NCI-H2196 (cell line): ENCODE results near the gene ENTPD5.
"Not testable (repeated sequence)": the region's sequence is repeated elsewhere in the genome, so short reads cannot be mapped to it uniquely, and the experiment has no call there.

Experiments
- DNase-seq: peaks from one replicate; lab custom pipeline; 2025; ENCODE audit not compliant: unreplicated experiment; lab: John Stamatoyannopoulos, UW

ENTPD5 gene

DNA sequence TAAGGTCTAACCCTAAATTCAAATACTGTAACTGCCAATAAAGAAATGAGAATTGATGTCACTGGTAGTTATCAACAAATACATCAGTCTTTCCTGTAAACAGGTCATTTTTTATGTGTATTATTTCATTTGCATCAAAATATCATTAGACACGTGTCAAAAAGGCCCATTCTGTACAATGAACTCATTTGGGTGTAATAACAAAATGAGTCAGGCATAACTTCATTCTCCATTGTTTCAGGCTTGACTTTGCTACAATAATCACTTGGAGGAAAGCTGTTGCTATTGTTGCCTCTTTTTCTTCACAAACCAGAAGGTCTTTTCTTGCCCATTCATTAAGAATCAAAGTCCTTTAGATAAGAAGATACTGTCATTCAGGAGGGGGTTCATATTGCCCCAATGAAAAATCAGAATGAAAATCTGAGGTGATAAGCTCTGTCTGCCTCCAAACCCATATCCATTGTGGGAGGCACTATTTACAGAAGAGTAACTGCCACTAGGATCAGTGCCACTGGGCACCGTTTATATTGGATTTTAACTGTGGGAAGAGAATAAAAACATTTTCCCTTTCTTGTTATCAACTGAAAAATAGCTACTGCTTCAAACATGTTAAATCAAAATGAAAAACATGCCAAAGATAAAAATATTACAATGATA is 10.1 kb downstream of the ENTPD5 start:
- no peak for DNase-seq

DNA sequence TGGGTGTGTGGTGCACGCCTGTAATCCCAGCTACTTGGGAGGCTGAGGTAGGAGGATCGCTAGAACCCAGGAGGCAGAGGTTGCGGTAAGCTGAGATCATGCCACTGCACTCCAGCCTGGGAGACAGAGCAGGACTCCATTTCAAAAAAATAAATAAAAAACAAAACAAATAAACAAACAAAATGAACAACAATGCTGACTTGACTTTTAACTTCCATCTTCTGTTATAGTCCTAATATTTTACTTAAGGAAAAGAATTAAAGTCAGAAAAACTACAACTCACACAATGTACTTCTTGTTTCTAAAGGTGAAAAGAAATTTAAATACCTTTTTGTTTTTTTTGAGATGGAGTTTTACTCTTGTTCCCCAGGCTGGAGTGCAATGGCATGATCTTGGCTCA is 13.4 kb downstream of the ENTPD5 start:
- not testable (repeated sequence) for DNase-seq

DNA sequence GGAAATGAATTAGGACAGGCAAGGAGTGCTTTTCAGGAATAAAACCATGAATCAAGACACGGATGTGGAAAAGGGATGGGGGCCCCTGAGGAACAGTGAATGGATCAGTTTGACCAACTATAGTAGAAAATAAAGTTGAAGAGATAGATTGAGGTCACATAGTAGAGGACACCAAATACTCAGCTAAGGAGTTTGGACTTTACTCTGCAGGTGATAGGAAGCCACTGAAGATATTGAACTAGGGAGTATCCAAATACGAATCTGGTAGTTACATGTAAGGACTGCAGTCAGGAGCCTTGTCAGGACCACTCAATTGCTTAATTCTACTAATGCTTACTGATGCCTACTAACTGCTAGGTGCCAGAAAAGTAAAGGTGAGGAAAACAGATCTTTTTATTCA is 20.4 kb downstream of the ENTPD5 start:
- no peak for DNase-seq

DNA sequence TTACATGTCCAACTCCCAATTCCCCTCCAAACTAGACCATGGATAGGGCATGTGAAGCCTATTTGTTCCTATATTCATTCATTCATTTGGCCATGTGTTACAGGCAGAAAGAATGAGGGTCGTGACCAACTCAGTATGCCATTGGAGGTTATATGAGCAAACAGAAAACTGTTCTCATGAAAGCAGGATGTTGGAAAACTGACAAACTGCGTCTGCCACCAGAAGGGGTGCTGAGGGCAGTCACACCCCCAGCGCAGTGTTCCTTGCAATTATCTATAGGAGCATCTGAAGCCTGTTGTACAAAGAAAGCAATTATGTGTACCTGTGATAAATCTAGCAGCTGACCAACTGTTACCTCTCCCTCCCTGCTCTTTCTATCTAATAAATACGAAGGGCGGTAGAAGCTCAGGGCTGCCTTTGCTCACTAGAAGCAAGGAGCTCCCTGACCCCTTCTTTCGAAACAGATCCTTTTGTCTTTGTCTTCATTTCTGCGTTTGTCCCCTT is 21.1 kb downstream of the ENTPD5 start:
- no peak for DNase-seq

DNA sequence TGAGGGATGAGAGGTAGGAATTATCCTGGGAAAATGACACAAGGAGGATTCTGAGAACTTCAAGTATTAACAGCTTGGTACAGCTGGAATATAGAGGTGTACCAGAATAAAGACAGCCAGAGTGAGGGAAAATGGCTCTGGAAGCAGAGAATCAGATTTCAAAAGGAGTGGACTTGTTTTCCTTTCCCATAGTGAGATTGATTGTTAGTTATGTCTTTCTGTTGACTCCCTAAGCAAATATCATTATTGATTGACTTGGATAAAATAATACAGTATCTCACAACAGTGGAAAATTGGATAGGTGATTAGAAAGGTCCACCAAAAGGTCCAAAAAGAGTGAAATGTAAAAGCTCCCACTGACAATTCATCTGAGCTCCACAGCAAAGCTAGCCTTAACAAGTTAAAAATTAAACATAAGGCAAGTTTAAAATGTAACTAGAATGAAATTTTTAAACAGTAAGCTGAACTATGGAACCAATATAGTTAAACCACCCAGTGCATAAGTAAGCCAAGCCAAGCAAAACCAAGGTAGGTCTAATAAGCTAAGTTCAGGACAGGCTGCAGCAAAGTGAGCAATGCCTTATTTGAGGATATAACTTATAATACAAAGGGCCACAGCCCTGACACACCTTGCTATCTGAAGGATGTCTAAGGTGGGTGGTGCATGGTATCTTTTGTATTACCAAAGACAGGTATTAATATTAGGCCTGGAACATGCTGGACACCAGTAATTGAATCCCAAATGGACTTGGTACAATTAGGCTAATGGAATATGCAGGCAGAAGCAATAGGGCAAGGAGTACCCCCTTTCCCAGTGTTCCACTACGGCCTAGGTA is 21.8 kb downstream of the ENTPD5 start:
- DNase-seq = no peak

DNA sequence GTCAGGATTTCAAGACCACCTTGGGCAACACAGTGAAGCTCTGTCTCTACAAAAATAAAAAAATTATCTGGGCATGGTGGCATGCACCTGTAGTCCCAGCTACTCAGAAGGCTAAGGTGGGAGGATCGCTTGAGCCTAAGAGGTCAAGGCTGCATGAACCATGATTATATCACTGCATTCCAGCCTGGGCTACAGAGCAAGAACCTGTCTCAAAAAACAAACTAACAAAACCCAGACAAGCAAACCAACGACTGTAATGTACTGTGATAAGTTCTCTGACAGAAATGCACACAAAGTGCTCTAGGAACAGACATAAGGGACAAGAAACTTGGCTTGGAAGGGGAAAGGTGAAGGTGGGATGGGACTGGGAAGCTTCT is 22.4 kb downstream of the ENTPD5 start:
- DNase-seq = no peak

DNA sequence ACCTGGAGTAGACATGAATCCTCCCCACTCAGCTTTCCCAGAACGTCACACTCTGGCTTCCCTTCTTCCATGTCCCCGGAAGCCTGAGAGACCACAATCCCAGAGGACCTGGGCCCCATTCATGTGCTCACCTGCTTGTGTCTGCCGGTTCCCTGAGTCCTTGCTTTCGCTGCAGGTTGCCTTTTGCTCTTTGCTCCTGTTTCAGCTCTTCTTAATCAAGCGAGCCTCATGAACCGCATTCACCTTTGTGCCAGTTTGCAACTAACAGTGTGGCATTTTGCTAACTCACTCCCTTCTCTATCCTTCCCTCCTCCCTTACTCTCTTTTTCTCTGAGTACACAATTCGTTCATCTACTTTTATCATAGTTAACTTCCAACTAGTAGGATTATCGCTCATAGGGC is 23.1 kb downstream of the ENTPD5 start:
- DNase-seq = no peak

DNA sequence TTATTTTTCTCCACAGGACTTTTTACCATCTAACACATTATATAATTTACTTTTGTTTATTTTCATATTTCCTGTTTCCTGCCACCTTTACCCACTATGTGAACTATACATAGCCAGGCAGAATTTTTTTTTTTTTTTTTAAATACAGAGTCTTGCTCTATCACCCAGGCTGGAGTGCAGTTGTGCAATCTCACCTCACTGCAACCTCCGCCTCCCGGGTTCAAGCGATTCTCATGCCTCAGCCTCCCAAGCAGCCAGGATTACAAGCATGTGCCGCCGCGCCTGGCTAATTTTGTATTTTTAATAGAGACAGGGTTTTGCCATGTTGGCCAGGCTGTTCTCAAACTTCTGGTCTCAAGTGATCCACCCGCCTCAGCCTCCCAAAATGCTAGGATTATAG is 24.2 kb downstream of the ENTPD5 start:
- DNase-seq = not testable (repeated sequence)

DNA sequence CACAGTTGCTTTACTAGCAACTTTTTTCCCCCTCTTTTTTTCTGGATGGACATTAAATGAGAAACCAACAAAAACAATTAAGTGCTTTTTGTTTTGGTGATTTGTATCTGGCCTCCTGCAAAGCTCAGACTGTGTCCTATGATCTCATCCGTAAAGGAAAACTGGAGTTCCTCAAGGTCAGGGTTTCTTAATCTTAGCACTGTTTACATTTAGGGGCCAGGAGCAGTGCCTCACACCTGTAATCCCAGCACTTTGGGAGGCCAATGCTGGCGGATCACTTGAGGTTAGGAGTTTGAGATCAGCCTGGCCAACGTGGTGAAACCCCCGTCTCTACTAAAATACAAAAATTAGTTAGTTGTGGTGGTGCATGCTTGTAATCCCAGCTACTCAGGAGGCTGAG is 28.0 kb downstream of the ENTPD5 start:
- DNase-seq = no peak

DNA sequence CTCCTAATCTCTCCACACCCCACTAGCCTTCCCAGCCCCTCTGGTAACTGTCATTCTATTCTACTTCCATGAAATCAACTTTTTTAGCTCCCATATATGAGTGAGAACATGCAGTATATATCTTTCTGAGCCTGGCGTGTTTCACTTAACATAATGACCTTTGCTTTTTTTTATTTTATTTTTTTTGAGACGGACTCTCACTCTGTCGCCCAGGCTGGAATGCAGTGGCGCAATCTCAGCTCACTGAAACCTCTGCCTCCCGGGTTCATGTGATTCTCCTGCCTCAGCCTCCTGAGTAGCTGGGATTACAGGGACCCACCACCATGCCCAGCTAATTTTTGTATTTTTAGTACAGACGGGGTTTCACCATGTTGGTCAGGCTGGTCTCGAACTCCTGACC is 30.4 kb downstream of the ENTPD5 start:
- not testable (repeated sequence) for DNase-seq

DNA sequence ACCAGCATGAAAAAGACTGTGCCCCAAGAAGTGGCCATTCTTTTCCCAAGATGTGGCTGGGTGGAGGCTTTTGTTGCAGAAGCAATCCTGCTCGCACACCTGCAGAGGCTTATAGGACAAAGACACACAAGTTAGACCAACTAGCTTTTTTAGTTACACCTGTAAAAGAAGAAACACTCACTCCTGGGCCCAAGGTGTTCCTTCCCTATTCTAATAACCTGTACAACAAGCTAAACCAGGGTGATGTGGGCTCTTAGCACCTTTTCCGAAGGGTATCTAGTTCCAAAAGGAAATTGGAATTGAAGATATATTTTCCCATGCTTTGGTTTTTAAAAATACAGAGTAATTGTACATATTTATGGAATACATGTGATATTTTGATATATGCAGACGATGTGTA is 31.0 kb downstream of the ENTPD5 start:
- no peak for DNase-seq

DNA sequence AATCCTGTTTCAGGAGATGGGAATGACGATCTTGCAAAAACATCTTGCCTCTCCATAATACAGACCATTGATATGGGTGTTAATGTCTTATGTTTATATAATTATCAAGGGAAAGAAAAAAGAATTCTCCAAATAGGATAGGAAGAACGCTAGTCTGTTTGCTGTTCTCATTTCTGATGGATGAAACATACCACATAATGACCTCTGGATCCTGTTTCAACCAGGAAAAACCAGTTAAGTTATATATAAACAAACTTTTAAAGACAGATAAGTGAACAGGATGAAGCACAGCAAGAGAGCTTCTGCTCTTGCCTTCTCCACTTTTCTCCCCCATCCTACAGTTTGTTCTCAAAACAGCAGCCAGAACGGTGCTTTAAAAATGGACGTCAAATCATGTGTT is 41.2 kb downstream of the ENTPD5 start:
- DNase-seq = no peak

DNA sequence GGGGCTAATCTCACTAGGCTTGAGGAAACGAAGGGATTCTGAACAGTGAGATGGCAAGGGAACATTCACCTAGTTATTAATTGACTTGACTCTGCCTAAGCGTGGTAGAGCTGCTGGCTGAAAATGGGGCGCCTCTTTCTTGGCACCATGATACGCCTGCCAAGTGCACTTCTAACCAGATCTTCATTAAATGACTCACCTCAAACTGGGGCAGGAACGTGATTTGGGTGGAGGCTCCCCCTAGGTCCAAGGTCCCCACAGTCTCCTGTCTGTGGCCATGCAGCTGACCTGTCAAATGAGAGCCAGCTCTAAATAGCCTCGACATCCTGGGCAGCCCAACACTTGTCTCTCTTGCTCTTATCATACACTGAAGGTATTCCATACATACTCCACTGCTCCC is 43.0 kb downstream of the ENTPD5 start:
- DNase-seq = no peak

DNA sequence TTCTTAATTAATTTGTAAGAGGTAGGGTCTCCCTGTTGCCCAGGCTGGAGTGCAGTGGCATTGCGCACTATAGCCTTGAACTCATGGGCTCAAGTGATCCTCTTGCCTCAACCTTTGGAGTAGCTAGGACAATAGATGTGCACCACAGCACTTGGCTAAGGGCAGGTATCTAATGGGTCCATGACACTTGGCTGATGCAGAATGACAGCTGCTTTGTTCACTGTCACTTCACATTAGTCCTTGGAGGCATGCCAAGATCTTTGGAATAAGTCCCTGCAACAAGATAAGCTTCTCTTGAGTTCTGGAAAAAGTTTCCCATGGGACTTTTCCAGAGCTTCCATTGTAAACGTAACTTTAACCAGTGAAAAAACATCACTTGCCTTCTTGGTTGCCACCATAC is 45.6 kb downstream of the ENTPD5 start:
- no peak for DNase-seq

DNA sequence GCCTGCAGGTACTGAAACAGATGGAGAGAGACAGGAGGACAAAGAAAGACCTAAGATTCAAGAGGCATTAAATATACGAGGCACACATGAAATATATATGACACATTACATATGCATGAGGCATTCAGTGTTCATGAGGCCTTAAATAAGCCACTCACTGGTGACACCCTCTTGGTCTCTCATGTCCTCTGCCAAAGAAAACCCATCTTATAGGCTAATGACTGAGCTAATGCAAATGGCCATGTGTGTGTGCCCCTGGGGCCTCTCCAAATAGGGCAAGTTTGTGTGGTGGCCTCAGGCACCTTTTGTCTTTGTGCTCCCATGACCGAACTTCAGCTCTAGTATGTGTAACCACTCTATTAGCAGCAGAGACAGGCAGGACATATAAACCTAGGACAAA is 50.2 kb downstream of the ENTPD5 start:
- no peak for DNase-seq

DNA sequence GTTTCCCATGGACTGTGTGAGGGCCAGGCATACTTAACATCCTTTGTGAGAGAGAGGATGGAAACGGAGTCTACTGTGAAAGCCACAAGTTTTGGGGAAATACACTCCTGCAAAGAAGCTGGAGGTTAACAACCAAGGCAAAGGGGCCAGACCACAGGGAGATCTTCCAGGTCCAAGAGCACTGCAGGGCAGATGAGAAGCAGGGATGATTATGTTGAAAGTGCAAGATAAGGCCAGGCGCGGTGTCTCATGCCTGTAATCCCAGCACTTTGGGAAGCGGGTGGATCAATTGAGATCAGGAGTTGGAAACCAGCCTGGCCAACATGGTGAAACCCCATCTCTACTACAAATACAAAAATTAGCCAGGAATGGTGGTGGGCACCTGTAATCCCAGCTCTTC is 53.9 kb downstream of the ENTPD5 start:
- DNase-seq = no peak

DNA sequence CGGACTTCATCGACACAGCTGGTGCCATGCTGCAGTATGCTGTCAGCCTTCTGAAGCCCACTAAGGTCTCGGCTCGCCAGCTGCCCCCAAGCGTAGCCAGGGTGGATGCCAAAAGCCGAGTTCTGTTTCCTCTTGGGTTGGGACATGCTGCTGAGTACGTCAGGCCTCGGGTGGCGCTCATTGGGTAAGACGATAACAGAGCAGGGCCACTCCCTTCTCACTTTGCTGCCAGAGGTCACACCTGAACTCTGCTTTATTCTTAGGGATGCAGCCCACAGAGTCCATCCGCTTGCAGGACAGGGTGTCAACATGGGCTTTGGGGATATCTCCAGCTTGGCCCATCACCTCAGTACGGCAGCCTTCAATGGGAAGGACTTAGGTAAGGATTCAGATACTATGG is 57.9 kb downstream of the ENTPD5 start:
- no peak for DNase-seq

DNA sequence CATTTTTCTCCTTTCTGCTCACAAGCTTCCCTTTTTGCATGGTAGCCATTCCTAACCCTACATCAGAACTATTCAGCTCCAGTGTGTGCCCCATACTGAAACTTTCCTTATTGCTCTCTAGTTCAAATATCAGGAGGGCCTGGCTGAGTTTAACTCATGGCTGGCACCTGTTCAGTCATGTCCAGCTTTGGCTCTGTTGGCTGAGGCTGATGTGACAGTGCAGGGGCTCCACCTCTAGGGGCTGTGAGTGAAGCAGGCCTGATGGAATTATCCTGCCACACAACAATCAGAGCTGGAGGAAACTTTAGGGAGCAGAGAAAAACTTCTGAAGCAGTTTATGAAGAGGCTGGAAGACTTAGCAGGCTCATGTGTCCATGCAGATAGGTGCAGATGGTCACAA is 60.5 kb downstream of the ENTPD5 start:
- DNase-seq = no peak

DNA sequence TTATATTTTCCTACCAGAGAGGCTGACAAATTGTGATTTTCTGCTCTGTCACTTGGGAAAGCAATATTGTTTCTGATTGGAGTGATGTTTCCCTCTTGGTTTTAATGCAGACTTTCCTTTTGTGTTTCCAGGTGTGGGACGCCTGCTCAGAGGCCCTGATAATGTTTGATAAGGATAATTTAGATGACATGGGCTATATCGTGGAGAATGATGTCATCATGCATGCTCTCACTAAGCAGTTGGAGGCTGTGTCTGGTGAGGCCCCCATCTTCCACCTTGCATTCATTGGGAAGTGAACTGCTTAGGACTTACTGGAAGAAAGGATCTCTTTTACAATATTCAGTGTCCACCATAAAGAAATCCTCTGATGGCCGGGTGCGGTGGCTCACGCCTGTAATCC is 63.4 kb downstream of the ENTPD5 start:
- no peak for DNase-seq

DNA sequence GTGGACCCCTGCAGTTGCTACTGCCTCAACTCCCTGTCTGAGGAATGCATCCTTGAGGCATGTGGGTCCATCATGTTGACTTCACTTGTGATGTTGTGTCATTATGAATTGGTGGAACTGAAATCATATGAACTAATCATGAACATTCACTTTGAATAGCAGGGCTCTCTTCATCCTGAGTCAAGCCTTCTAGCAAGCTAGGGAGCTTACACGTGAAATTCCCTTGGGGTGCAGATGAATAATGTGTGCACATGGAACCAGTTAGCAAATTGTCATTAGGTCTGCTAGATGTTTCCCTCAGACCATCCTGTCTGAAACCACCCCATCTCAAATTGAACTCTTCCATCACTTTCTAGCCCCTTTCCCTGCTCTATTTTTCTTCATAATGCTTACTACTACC is 65.4 kb downstream of the ENTPD5 start:
- DNase-seq = no peak

DNA sequence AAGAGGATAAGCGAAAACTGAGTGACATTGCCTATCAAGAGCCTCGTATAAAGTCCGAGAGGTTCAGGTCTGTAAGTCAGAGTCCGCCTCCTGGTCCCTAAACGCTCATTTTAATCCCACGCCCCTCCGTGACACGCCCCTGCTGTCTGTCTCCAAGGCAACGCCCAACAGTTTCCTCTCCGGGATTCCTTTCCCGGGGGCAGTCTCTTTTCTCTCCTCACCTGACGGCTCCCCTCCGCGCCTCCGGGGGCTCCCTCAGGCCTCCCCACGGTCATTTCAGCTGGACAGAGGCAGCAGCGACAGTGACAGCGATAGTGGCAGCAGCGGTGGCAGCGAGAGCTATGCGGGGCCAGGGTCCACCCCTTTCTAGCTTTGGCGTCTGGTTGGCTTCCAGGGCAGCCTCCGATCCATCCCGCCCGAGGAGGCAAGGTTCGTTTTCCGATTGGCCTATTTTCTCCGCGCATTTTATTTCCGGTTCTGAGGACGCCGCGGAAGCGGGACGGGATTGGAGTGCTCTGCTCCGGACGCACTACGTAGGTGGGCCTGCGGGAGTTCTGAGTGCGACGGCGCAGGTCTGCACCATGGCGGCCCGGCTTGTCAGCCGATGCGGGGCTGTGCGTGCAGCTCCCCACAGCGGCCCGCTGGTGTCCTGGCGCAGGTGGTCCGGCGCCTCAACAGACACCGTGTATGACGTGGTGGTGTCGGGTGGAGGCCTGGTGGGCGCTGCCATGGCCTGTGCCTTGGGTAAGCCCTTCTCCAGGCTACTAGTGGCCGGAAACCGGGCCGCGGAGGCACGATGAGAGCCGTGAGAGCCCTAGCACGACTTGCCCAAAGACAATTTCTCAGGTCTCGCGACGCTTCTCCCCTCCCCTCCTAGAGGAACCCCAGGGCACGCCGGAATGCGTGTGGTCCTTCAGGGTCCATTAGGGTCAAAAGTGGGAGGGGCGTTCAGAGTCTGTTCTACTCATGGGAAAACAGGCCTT is 69.0 kb downstream of the ENTPD5 start, which contains the start of the genes COQ6 and FAM161B:
Gene COQ6, plus strand, starts transcription at position 551 of the 983 bp plus-strand sequence. Its CDS starts 31 bp downstream, at position 582.
Gene FAM161B, minus strand, starts transcription at position 343 of the 983 bp plus-strand sequence. Its CDS starts 68 bp downstream, at position 275.
- DNase-seq = peak; percentile 98
